ENCODE data around the gene MAP3K5. TPM values are rescaled to one million over a fixed set of nuclear protein-coding genes. Genes with fewer than 3 reads are reported as not detected.

Gene MAP3K5
- total RNA-seq, 1 donor from 2014 or later = 18.3 TPM

GRCh38 chr6:136658711-136659110, 133.6 kb downstream of the MAP3K5 start:
- FAIRE-seq = no peak
- no peak for DNase-seq (ENCODE audit: low spot score in 2 of 2)

GRCh38 chr6:136657666-136658065, 134.6 kb downstream of the MAP3K5 start:
- DNase-seq (ENCODE audit: low spot score in 2 of 2) = no peak

GRCh38 chr6:136656121-136656520, 136.2 kb downstream of the MAP3K5 start:
- DNase-seq (ENCODE audit: low spot score in 2 of 2) (no peak), FAIRE-seq (no peak)

More at GRCh38 chr6:136657666-136658065, 134.6 kb downstream of the MAP3K5 start:
- no peak for FAIRE-seq

GRCh38 chr6:136655239-136656014, 136.8 kb downstream of the MAP3K5 start:
- no peak for FAIRE-seq
- DNase-seq (ENCODE audit: low spot score in 2 of 2) = no peak

- DNase-seq (ENCODE audit: low spot score in 2 of 2) = no peak
- no peak for FAIRE-seq
These were observed 138.2 kb downstream of the MAP3K5 start for GRCh38 chr6:136654086-136654485.

GRCh38 chr6:136652656-136653055, 139.6 kb downstream of the MAP3K5 start:
- FAIRE-seq = no peak
- DNase-seq (ENCODE audit: low spot score in 2 of 2) = no peak

- DNase-seq (ENCODE audit: low spot score in 2 of 2) = no peak
These were observed 140.3 kb downstream of the MAP3K5 start for GRCh38 chr6:136651982-136652381.

GRCh38 chr6:136647363-136647852, 144.9 kb downstream of the MAP3K5 start:
- DNase-seq (ENCODE audit: low spot score in 2 of 2) (no peak), FAIRE-seq (no peak)

More at GRCh38 chr6:136651982-136652381, 140.3 kb downstream of the MAP3K5 start:
- no peak for FAIRE-seq

GRCh38 chr6:136646377-136646776, 145.9 kb downstream of the MAP3K5 start:
- peak in 1 of 2 donors; percentile 7 for DNase-seq (ENCODE audit: low spot score in 2 of 2)
- FAIRE-seq = no peak

- DNase-seq (ENCODE audit: low spot score in 2 of 2) (no peak), FAIRE-seq (no peak)
These were observed 147.7 kb downstream of the MAP3K5 start for GRCh38 chr6:136644597-136644952.

GRCh38 chr6:136643850-136644596, 148.3 kb downstream of the MAP3K5 start:
- FAIRE-seq (no peak), DNase-seq (ENCODE audit: low spot score in 2 of 2) (peak in 1 of 2 donors; percentile 22)

- DNase-seq (ENCODE audit: low spot score in 2 of 2) (no peak), FAIRE-seq (no peak)
These were observed 150.3 kb downstream of the MAP3K5 start for GRCh38 chr6:136641873-136642465.

- DNase-seq (ENCODE audit: low spot score in 2 of 2) = no peak
- FAIRE-seq = no peak
These were observed 151.1 kb downstream of the MAP3K5 start for GRCh38 chr6:136641166-136641565.

GRCh38 chr6:136640132-136640915, 152.0 kb downstream of the MAP3K5 start:
- FAIRE-seq (no peak), DNase-seq (ENCODE audit: low spot score in 2 of 2) (no peak)

GRCh38 chr6:136639702-136640101, 152.6 kb downstream of the MAP3K5 start:
- no peak for DNase-seq (ENCODE audit: low spot score in 2 of 2)
- FAIRE-seq = no peak

GRCh38 chr6:136635615-136636014, 156.7 kb downstream of the MAP3K5 start:
- FAIRE-seq = no peak
- DNase-seq (ENCODE audit: low spot score in 2 of 2) = no peak

- no peak for FAIRE-seq
- no peak for DNase-seq (ENCODE audit: low spot score in 2 of 2)
These were observed 158.9 kb downstream of the MAP3K5 start for GRCh38 chr6:136633355-136633754.

GRCh38 chr6:136628996-136629395, 163.3 kb downstream of the MAP3K5 start:
- DNase-seq (ENCODE audit: low spot score in 2 of 2) (no peak), FAIRE-seq (no peak)

- no peak for FAIRE-seq
- DNase-seq (ENCODE audit: low spot score in 2 of 2) = no peak
These were observed 165.1 kb downstream of the MAP3K5 start for GRCh38 chr6:136627191-136627590.

GRCh38 chr6:136625293-136625692, 167.0 kb downstream of the MAP3K5 start:
- FAIRE-seq (no peak), DNase-seq (ENCODE audit: low spot score in 2 of 2) (no peak)
